Activated CD4-positive, CD25-positive, alpha-beta regulatory T cell treated with anti-CD3 and anti-CD28 coated beads, Interleukin-2, amount 50 U/mL, for 72 hours (primary cell): ENCODE measurements around the gene FAM89B.

Experiments
- DNase-seq: peaks from one replicate; pipeline ENCODE4 v3.0.0; 2021

The FAM89B gene

DNA sequence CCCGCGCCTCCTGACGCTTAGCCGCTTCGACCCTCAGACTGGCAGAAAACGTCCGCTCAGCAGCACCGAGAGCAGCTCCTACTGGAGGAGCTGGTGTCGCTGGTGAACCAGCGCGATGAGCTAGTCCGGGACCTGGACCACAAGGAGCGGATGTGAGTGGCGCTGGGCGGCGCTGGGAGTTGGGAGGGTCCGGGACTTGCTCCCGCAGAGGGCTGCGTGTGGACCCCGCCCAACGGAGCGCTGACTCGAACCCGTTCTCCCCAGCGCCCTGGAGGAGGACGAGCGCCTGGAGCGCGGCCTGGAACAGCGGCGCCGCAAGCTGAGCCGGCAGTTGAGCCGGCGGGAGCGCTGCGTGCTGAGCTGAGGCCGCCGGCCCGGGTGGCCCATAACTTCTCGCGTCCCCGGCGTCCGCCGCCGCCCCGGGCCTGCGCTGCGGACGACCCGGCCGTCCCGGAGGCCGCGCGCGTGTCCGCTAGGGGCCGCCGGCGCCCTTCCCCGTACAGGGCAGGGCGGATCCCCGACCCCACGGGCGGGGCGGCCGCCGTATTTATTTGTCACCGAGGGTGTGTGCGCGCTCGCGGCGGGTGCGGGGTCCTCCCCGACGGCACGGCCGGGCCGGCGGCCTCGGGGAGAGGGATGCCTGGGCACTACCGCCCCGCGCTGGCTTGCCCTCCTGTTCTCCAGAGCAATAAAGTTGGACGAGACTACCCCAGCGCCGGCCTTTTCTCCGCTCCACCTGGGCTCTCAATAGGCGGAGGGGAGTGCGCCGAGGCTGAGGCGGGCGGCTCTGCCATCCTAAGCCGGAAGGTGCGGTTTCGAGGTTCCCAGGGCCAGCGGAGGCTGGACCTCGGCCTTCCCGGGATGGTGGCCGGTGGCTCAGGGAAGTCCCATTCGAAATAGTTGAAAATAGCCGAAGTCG, 19.9 kb downstream of the FAM89B start:
- no peak for DNase-seq

DNA sequence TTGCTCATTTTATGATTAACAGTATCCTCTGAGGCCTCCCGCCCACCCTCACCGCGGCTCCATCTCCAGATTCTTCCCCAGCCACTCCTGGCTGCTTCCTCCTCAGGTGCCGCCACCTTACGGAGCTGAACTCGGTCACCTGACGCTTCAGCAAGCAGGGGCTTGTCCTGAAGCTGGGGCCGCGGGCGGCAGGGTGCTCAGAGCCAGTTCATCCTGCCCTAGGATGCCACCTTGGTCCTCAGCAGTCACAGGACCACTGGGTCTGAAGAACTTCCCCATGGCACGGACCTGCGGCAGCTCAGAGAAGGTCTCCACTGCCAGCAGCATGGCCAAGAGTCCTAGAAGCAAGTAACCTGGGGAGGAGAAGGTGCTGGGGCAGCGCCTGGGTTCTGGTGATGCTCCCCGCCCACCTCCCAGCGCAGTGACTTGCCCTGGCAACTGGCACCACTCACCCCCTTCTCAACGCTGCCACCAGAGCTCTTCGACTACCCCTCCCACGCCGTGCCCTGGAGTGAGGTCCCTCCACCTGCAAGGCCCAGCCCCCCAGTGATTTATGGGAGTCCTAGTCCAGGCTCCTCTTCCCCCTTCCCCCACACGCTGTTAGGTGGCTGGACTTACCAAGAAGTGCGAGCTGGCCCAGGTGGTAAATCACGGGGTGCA, 20.6 kb downstream of the FAM89B start:
- DNase-seq: no peak

DNA sequence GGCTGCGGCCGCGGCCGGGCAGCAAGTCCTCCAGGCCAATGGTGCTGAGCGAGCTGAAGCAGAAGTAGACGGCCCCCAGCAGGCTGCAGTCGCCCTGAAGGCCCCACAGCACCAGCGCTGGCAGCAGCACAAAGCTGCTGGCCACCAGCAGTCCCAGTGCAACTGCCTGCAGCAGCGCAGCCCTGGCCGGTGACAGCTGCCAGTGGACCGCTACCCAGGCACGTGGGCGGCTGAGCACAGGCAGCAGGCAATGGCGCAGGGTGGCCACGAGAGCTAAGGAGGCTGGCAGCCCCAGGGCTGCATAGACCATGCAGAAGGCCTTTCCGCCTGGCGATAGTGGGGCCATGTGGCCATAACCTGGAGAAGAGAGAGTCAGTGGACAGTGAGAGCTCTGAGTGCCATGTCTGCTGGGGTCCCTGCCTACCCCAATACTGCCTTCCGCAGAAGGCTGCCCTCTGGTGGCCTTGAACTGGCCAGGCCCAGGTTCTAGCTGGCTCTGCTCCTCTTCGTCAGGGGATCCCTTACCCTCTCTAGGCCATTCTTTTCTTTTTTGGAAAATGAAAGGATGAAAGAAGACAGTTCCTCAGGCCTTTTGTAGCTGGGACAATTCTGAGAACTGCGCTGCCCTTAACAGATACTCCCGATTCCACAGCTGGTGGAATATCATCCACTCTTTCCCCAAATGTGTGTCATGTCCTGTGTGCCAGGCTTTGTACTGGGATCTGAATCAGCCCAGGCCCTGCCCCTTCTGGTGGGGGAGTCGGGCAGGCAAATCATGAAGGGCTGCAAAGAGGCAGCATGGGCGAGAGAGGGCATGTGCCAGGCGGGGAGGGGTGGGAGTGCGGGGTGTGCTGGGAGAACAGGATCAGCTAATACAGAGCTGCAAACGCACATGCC, 21.4 kb downstream of the FAM89B start:
- DNase-seq: no peak

DNA sequence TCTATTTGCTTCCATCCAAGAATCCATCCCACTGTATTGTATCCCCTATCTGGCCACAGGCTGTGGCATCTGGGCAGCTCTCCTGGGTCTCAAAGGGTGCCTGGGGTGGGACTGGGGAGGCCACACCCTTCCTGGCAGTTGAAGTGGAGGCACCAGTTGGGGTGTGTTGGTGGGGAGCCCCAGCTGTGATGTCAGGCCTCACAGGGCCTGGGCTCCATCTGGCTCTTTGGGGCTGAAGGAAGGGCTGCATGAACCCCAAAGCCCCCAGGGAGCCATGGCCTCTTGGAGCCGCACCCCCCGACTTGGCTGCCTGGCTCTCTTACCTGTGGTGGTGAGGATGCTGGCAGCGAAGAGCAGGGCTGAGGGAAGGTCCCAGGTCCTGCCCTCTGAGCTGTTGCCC, 22.8 kb downstream of the FAM89B start:
- DNase-seq: no peak

DNA sequence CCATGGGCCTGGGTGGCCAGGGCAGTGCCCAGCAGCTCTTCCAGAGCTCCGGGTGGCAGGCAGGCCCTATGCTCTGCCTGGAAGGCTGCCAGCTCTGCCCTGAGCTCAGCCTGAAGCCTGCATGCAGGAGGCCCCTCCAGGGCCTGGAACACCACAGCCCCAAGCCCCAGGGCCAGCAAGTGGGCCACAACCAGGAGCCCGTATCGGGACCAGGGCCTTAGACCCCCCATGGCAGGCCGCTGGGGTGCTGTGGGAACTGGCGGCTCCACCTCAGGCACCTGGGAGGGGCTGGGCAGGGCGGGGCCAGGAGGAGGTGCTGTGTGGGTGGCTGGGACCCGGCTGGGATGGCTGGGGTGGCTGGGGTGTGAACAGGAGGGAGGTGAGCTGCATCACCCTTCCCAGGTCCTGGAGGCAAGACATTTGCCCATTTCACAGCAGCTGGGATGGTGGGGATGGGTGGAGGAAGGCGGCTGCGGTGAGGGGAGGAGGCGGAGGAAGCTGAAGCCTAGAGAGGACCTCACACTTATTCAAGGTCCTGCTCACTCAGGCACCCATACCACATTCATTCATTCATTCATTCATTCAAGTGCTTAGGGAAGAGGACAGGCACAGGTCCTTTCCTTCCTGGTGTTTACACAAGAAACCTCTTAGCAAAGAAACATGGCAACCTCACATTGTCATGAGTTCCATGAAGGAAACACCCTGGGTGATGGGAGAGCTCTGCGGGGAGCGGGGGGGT, 23.4 kb downstream of the FAM89B start, which contains the start of gene KCNK7:
Gene KCNK7 (minus strand): TSS at position 258 of the 739 bp plus-strand sequence. CDS start 28 bp downstream, at position 230.
- DNase-seq: no peak

DNA sequence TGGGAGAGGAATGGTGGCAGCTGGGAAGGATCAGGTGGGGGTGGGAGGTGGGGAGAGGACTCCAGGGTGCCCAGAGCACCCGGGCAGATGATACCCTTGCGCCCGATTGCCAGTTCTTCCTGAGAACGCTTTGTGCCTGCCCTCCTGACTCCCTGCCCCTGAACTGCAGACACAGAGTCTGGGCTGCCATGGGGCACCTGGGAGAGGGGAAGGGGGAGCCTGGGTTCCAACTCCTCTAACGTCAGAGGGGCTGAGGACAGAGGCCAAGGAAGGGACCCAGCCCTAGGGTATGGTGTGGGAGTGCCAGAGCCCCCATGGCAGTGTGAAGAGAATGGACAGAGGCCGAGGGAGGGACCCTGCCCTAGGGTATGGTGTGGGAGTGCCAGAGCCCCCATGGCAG, 24.2 kb downstream of the FAM89B start:
- DNase-seq: no peak

DNA sequence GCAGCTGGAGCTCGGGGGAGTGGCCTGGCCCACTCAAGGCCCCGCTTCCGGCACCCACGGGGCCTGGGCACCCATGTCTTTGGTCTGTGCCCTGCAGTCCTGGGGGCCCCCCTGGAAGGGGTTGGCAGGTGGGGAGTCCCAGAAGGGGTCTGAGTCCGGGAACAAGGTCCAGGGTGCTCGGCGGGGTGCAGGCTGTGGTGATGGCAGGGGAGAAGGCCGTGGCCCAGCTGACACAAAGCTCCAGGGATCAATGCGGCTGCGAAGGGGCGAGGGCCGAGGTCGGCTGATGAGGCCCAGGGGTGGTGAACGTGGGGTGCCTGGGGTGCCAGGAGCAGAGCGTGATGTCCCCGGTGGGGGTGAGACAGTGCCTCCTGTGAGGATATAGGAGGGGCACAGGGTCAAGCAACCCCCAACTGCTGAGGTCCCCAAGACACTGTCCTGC, 25.9 kb downstream of the FAM89B start:
- no peak for DNase-seq

DNA sequence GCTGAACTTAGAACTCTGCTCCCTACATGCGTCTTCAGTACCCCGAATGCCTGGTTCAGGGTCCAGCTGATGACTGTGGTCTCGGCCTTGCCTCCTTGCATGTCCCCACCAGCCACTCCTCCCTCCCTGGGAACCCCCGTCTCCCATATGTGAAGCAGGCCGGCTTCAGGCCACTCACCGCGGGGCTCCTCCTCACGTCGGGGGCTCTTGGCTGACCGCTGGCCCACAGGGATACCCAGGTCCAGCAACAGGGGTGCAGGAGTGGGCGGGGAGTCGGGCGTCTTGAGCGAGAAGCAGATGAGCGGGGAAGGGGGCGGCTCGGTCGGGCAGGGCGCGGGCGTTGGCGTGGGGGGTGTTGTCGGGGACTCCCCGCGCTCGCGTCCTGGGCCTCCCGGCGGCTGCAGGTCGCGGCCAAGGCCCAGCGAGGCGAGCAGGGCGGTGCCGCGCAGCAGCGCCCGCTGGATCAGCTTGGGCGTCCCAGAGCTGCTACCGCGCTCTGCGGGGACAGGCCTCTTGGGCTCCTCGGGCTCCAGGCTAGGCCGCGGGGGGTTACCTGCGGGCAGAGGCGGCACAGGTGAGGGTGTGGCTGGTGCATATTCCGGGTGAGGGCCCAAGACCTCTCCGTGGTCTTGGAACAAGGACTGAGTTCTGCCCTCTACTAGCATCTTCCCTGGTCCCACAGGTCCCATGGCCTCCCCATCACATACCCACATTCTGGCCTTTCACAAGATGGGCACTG, 27.0 kb downstream of the FAM89B start:
- no peak for DNase-seq

DNA sequence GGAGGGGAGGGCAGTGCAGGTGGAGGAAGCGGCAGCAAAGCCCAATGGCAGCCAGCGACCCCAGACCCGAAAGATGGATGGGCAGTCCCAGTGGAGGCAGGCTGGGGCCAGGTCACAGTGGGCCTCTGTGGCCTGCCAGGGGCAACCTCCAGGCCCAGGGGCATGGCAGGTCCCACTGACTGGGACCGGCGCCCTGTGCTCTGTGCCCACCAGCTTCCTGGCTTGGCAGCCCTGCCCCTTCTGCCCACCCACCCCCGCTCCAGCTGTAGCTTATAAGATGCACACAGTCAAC, 27.6 kb downstream of the FAM89B start:
- no peak for DNase-seq

DNA sequence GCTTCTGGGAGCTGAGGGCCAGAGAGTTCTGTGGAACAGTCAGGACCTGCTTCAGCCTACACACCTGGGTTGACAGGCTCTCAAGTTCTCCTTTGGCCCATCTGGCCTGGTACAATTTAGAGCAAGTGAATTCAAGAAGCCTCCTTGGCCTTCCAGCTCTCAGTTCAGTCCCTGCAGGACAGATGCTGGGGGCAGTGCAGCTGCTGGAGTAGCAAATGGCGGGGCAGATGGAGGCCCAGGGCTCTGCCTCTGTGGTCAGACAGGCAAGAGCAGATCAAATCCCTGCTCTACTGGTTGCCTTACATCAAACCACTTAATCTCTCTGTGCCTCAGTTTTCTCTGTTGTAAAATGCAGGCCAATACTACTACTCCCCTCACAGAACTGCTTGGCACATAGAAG, 31.9 kb downstream of the FAM89B start:
- DNase-seq: no peak

DNA sequence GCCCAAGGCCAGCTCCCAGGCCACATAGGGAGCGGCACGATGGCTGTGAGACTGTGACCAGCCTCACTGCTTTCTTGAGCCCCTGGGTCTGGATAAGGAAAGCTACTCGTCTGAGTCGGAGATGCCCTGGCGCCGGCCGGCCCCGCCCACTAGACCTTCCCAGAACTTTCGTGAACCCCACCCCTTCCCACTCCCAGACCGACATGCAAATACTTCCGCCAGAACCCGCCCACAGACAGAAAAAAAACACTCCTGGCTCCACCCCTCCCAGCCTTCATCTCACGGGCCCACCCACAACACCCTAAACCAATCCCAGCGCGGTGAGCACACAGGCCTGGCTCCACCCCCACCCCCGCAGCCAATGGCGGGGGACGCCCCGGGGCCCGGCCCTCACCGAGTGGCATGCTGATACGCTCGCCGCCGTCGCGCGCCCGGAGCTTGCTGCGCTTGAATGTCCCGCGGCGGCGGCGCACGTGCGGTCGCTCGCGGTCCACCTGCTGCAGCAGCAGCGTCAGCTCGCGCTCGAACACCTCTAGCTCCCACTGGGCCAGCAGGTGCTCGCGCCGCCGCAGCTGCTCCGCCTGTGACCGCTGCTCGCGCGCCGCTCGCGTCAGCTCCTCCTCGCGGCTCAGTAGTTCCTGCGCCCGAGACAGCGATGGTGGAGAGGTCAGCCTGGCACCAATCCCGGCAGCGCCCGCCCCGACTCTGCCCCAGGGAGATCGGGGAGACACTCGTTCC, 34.7 kb downstream of the FAM89B start:
- DNase-seq: no peak

DNA sequence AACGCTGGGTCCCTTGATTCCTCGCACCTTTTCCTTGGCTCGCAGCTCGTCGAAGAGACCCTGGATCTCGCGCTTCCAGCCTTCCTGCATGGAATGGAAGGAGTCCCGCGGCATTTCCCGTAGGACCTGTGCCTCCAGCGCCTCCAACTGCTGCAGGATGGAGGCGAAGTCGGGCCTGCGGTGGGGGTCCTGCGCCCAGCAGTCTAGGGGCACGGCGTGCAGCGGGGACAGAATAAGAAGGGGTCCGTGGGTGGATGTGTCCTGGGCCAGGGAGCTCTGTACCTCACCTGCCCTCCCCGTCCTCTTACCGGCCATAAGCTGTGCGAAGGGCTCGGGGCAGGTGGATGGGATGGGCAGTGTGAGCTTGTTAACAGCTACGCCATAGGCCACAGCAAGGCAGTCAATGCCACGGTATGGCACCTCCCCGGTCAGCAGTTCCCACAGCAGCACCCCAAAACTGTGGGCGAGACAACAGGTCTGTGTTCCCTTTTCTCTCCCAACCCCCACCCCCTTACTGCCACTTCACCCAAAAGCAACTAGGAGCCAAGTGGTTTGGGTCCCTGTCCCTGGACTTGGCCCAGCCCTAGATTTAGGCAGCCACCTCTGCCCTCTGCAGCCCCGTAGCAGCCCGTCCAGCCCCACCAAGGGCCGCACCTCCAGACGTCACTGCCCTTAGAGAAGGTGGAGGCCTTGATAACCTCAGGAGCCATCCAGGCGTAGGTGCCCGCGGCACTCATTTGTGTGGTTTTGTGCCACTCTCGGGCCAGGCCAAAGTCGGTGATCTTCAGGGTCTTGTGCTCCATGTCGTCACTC, 35.5 kb downstream of the FAM89B start:
- DNase-seq: no peak

DNA sequence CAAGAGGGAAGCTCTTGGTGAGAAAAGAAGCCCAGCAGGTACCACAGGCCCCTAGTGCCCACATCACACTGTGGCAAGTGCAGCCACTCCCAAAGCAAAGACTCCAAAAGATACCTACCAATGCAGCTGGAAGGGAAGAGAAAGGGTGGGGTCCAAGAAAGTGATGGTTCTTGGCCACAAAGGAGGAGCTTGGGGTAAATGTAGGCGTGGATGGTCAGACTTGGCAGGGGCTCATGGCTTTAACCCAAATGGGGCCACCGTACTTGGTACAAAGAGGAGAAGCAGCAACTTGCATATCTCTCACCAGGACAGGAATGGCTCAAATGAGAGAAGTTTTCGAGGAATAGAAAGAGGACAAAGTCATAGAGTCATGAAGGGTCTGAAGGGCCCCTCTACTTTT, 36.9 kb downstream of the FAM89B start:
- no peak for DNase-seq

DNA sequence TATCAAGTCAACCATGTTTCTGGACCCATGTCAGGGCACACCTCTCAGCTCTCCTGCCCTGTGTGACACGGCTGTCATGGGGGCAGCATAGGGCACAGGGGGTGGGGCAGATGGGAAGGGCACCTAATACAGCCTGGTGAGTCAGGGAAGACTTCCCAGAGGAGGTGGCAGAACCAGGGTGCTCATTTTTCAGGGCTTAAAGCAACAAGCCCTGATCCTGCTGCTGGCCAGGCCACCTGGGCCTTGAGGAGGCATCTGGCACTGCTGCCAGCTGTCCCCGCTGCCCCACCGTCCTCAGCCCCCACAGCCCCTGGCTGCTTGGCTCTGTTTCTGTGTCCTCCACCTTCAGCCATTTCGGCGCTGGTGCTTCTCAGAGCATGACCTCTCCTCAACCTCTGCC, 37.3 kb downstream of the FAM89B start:
- DNase-seq: no peak

DNA sequence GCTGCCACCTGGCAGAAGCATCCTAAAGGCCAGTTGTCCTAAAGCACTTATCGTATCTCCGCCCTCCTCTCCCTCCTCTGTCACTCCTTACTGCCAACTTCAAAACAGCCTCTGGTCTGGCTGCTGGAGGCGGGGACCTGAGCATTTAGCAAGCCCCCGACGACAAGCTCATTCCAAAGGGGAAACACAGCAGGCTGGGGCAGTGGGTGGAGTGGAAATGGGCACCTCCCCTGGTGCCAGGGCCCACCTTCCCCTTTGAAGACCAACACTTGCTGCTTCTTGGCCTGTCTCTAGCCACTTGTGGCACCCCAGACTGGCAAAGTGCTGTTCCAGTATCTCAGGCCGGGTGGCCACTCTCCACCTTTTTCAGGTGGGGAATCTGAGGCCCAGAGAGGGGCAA, 38.1 kb downstream of the FAM89B start:
- DNase-seq: no peak

DNA sequence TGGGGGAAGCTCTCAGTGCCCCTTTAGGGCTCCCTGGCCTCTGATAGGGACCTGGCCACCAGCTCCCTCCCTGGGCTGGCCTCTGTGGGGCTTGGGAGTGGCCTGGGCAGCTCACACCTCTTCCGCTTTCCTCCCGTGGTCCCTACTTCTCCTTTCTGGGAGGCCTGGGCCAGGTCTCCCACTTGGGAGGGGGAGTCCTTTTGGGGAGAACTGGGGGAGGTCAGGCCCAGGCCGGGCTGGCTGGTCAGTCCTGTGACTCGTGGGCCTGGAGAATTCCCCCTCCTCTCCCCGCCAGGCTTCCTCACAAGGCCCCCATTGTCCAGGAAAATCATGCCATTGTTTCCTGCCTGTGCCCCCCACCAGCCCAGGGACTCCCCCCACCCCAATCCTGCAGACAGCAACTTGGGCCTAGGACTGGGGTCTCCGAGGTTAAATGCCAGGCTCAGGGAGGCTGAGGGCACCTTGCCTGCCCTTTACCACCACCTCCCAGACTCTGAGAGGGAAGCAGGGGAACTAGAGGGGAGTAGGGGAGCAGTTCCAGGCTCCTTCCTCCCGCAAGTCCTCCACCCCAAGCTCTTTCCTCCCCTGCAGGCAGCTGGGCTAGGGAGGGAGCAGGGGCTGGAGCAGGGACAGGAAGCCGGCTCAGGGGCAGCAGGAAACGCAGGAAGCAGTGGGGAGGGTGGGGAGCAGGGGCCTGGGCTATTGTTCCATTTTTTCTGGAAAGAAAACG, 38.9 kb downstream of the FAM89B start:
- DNase-seq: no peak

DNA sequence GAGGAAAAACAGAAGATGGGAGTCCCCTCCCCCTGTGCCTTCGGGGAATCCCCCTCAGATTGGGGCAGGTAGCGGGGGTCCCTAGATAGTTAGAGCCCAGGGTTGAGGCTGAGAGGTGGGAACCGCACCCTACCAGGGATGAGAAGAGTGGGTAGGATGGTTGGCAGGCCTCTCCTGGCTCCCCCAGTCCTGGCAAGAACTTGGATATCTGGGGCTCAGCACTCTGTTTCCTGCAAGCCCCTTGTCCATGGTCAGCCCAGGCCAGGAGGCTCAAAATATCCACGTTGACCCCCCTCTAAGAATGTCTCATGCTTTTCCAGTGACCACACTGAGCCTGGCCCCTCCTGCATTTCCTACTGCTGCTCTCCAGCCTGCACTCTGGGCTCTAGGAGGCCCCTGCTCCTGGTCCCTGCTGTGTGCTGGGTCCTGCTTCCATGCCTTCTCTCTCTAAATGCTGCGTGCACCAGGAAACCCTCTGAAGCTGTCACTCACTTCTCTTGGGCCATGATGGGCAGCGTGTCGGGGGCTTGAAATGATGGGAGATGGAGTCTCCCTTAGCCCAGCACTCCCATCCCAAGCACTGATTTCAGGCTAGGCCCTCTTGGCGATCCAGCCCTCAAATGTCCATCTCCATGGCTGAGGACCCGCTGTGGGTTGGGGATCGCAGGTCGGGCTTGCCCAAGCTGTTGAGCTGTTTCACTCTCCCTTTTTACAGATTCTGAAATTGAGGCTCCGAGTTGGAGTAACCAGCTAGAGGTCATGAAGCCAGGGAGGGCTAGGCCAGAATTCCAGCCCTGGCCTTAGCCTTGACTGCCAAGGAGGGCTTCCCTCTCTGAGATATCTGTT, 39.6 kb downstream of the FAM89B start:
- no peak for DNase-seq

DNA sequence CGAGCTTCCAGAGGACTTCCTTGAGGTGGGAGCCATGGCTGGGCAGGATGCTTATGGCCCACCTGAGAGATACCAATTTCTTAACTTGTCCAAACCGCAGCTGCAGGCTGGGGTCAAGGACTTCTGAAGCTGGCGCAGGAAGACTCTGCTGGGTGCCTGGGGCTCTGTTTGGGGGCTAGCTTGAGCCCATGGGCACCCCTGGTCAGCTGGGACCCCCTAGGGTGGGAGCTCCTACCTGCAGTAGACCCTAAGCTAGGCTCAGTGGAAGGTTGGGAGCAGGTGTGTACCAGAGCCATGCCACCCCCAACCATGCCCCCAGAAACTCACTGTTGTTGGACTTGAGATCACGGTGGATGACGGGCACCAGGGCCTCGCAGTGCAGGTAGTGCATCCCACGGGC, 40.4 kb downstream of the FAM89B start:
- no peak for DNase-seq
